22Rv1 (cell line): ENCODE data around the gene KIF26B.

Experiments used
- ZFX ChIP-seq: fragments of 450-650 bp; IDR thresholded peaks from 2 replicates; pipeline ENCODE4 v1.6.1; 2017; ENCODE audit warnings: antibody characterized with exemption, borderline replicate concordance
- TF ChIP-seq, protein P1 (sequence below): fragments of 450-650 bp; IDR thresholded peaks from 2 replicates; pipeline ENCODE4 v1.5.1; 2017; ENCODE audit warnings: mild to moderate bottlenecking

DNA sequence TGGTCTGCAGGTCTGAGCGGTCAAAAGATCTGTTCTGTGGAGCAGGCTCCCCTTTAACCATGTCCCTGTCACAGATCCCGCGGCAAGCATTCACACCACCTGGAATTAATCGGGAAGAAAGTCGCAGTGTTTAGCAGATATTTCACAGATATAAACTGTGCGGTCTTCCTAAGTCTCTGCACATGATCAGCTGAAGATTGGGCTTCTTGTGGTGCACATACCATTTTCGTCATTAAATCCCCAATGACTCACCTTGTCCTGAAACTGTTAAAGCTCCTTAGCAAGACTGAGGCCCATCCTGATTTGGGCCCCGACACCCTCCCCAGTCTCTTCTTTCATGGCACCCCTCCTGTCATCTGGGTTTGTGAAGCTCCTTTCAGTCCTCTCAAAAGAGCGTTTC, 158.8 kb downstream of the KIF26B start:
- TF ChIP-seq, protein P1, sequence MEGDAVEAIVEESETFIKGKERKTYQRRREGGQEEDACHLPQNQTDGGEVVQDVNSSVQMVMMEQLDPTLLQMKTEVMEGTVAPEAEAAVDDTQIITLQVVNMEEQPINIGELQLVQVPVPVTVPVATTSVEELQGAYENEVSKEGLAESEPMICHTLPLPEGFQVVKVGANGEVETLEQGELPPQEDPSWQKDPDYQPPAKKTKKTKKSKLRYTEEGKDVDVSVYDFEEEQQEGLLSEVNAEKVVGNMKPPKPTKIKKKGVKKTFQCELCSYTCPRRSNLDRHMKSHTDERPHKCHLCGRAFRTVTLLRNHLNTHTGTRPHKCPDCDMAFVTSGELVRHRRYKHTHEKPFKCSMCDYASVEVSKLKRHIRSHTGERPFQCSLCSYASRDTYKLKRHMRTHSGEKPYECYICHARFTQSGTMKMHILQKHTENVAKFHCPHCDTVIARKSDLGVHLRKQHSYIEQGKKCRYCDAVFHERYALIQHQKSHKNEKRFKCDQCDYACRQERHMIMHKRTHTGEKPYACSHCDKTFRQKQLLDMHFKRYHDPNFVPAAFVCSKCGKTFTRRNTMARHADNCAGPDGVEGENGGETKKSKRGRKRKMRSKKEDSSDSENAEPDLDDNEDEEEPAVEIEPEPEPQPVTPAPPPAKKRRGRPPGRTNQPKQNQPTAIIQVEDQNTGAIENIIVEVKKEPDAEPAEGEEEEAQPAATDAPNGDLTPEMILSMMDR, result no peak
- TF ChIP-seq ZFX, result no peak
